Gastrocnemius medialis (tissue), 4 donors: ENCODE results near the gene SENP1. TPM values are rescaled to one million over a fixed set of nuclear protein-coding genes. Genes with fewer than 3 reads are reported as not detected.
A peak's percentile ranks its signal among the peaks of the same experiment; 100 is the strongest.
"Not testable (repeated sequence)": the region's sequence is repeated elsewhere in the genome, so short reads cannot be mapped to it uniquely, and the experiment has no call there.

Source experiments
- ATAC-seq, 2 donors: fragments of 150-250 bp; one replicate each; pipeline ENCODE4 v1.9.1; 2016
- DNase-seq, 2 donors: peaks; one replicate each; pipeline ENCODE4 v3.0.0-alpha.2; 2019
- H3K27ac ChIP-seq, 4 donors: fragments of 200-600 bp; sonication (generic); 1 replicate in 1 of 4; 2 replicates in 3 of 4; pipeline ENCODE4 v1.5.1; 2016 to 2018; ENCODE audit warnings: mild to moderate bottlenecking in 2 of 4, moderate library complexity in 1 of 4
- H3K27me3 ChIP-seq, 3 donors: fragments of 200-600 bp; sonication (generic) in 2 of 3; 1 replicate in 1 of 3; 2 replicates in 2 of 3; pipeline versions ENCODE4 v1.5.1 to v1.6.0; 2016 to 2019; ENCODE audit warnings: mild to moderate bottlenecking in 1 of 3, moderate library complexity in 1 of 3
- H3K36me3 ChIP-seq, 2 donors: fragments of 200-600 bp; sonication (generic) in 1 of 2; one replicate each; pipeline ENCODE4 v1.5.1; 2017 to 2018
- H3K4me1 ChIP-seq, 2 donors: fragments of 200-600 bp; sonication (generic) in 1 of 2; one replicate each; pipeline ENCODE4 v1.5.1; 2016 to 2017; ENCODE audit warnings: mild to moderate bottlenecking in 2 of 2
- H3K4me3 ChIP-seq, 4 donors: fragments of 200-600 bp; sonication (generic) in 3 of 4; 1 replicate in 1 of 4; 2 replicates in 3 of 4; pipeline ENCODE4 v1.5.1; 2016 to 2019; ENCODE audit warnings: mild to moderate bottlenecking in 2 of 4
- H3K9me3 ChIP-seq, 3 donors: fragments of 200-600 bp; sonication (generic) in 2 of 3; 1 replicate in 1 of 3; 2 replicates in 2 of 3; pipeline ENCODE4 v1.5.1; 2016 to 2019
- CTCF ChIP-seq, 5 experiments: fragments of 450-650 bp in 3 of 5; fragments of 200-600 bp in 2 of 5; sonication (generic) in 2 of 5; IDR thresholded peaks in 4 of 5; conservative IDR thresholded peaks in 1 of 5; 1 replicate in 4 of 5; 2 replicates in 1 of 5; pipeline ENCODE4 v1.5.1; 2016 to 2019; ENCODE audit warnings: antibody characterized with exemption in 5 of 5, mild to moderate bottlenecking in 3 of 5, moderate library complexity in 3 of 5
- POLR2A ChIP-seq, 2 donors: fragments of 450-650 bp; IDR thresholded peaks; one replicate each; pipeline ENCODE4 v1.6.1; 2017; ENCODE audit warnings: antibody characterized with exemption in 2 of 2, mild to moderate bottlenecking in 2 of 2, moderate library complexity in 2 of 2
- in situ Hi-C, 4 donors: fragments of 200-750 bp; cut with MboI; loops; one replicate each; pipeline versions ENCODE4 v1.15.0 to v1.8.0; 2017; ENCODE audit warnings: low sequenced_read_pairs in 4 of 4
- intact Hi-C: fragments of 100-400 bp; cut with DNase I; formaldehyde crosslinking; loops from one replicate; pipeline ENCODE4 v1.15.1; 2023; ENCODE audit warnings: low total_unique reads
- total RNA-seq, 4 donors: library from RNA; depleted of rRNA; stranded (reverse); fragments of >200 nt; gene quantifications; one replicate each; pipeline versions ENCODE4 v1.1.0 to v1.2.3, GENCODE V29; 2016

The SENP1 gene
- total RNA-seq, 4 donors from 2014 or later = 8.7 to 19.1 (median 13.1) TPM

GRCh38 chr12:48119078-48119833 is 13.4 kb upstream of the SENP1 start, which contains the start of gene PFKM:
Gene PFKM (plus strand): TSS chr12:48119364. CDS start chr12:48122775, 3,411 bp downstream.
- Histone ChIP-seq H3K36me3 (peaks cover 0 to 12% of the 10 kb centered on the region in 2 donors), H3K27me3 (no peaks in the 10 kb centered on the region), H3K27ac (peak within 1 kb of the TSS; percentile 84 to 98 (median 93)), H3K4me1 (peaks cover 8 to 18% of the 10 kb centered on the region in 2 donors), H3K9me3 (no peaks in the 10 kb centered on the region), H3K4me3 (peak within 1 kb of the TSS; percentile 71 to 89 (median 86))
- peak; percentile 87 to 90 for ATAC-seq
- in situ Hi-C loops = loop anchor here in 1 of 4 donors (5.0 kb wide), 1 partner anchor 38 kb away; the partner anchor contains the start of gene ASB8
- DNase-seq = peak; percentile 91 to 95
- TF ChIP-seq POLR2A (IDR thresholded peaks at IDR 0.05) = peak; percentile 80 to 88
- no peak for TF ChIP-seq CTCF (IDR thresholded peaks at IDR 0.05 in 4 of 5, conservative IDR thresholded peaks at IDR 0.05 in 1 of 5)
- intact Hi-C loops = loop anchor here (2.0 kb wide), 1 partner anchor 38 kb away; the partner anchor contains the start of gene ASB8

DNA sequence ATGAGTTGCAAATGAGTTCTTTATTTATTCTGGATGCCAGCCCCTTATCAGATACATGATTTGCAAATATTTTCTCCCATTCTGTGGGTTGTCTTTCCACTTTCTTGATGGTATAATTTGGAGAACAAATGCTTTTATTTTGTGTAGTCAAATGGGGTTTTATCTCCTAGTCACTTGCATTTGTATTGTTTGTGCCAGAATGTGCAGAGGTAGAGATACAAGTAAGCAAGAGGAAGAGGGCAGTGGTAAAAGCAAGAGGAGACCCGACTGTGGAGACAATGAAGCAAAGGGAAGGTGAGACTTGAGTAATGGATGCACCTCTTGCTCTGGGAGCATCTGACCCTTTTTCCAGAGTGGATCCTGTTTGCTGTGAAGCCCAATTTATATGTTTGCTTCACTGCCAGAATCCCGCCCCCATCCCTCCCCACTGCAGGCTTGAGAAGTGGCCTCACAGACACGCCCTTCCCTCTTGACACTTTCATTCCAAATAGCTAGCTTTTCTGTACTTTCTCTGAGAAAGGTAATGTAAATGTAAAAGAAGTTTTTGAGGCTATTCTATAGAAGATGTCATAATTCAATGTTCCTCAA is 12.5 kb upstream of the SENP1 start:
- in situ Hi-C loops (loop anchor here in 1 of 4 donors (5.0 kb wide), 1 partner anchor 39 kb away; the partner anchor contains the start of gene ASB8), intact Hi-C loops (loop anchor here (2.0 kb wide), 1 partner anchor 38 kb away; the partner anchor contains the start of gene ASB8)
- no peaks in the 10 kb centered on the region for H3K9me3 ChIP-seq
- DNase-seq (no peak), ATAC-seq (no peak)
- peaks cover 6 to 18% of the 10 kb centered on the region in 2 donors for H3K4me1 ChIP-seq
- peak overlapping the region; percentile 84 to 98 (median 93) for H3K27ac ChIP-seq
- H3K27me3 ChIP-seq = no peaks in the 10 kb centered on the region
- TF ChIP-seq CTCF (IDR thresholded peaks at IDR 0.05 in 4 of 5, conservative IDR thresholded peaks at IDR 0.05 in 1 of 5) (no peak), POLR2A (IDR thresholded peaks at IDR 0.05) (no peak)
- peak overlapping the region; percentile 71 to 89 (median 86) for H3K4me3 ChIP-seq
- H3K36me3 ChIP-seq = peaks cover 0 to 8% of the 10 kb centered on the region in 2 donors

GRCh38 chr12:48115957-48116356 is 10.1 kb upstream of the SENP1 start:
- Histone ChIP-seq H3K27me3 (no peaks in the 10 kb centered on the region), H3K27ac (no peak overlapping the region), H3K4me3 (no peak overlapping the region), H3K9me3 (no peaks in the 10 kb centered on the region), H3K36me3 (no peaks in the 10 kb centered on the region), H3K4me1 (peaks cover 5 to 6% of the 10 kb centered on the region in 2 donors)
- in situ Hi-C loops = loop anchor here in 1 of 4 donors (5.0 kb wide), 1 partner anchor 41 kb away; the partner anchor contains the start of gene ASB8
- ATAC-seq = no peak
- TF ChIP-seq CTCF (IDR thresholded peaks at IDR 0.05 in 4 of 5, conservative IDR thresholded peaks at IDR 0.05 in 1 of 5) (no peak), POLR2A (IDR thresholded peaks at IDR 0.05) (no peak)
- intact Hi-C loops = no loop called here
- no peak for DNase-seq

DNA sequence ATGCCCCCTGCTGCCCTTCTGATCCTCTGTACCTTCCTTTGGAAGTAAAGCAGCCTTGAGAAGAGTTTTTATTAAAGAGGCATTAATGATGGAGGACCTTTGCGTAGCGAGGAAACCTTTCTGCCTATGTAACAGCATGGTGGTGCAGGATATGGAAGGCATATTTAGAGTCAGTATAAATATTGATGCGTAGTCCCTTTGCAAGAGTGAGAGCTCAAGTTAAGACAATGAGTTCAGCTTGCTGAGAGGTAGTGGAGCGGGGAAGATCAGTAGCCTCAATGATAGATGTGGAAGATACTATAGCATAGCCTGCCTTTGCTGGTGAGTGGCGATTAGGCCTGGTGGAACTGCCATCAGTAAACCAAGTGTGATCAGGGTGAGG is 5.4 kb upstream of the SENP1 start:
- H3K4me3 ChIP-seq, DNase-seq, H3K27me3 ChIP-seq, H3K9me3 ChIP-seq, H3K36me3 ChIP-seq, ATAC-seq, intact Hi-C loops, H3K4me1 ChIP-seq, in situ Hi-C loops, H3K27ac ChIP-seq: not testable (repeated sequence)
